GM18873 (cell line): Measurements from ENCODE around the gene KCNRG.
A peak's percentile ranks its signal among the peaks of the same experiment; 100 is the strongest.
"Not testable (repeated sequence)": the region's sequence is repeated elsewhere in the genome, so short reads cannot be mapped to it uniquely, and the experiment has no call there.

ENCODE experiments used
- ATAC-seq: cut with Tn5 transposase; IDR thresholded peaks from one replicate; pipeline ENCODE4 v1.9.1; 2021; ENCODE audit warnings: mild to moderate bottlenecking, moderate library complexity, moderate number of reproducible peaks; ENCODE audit not compliant: unreplicated experiment, low FRiP score

Gene KCNRG

GRCh38 chr13:50006426-50007135 is 8.7 kb upstream of the KCNRG start:
- ATAC-seq = no peak

- no peak for ATAC-seq
These were observed 3.8 kb upstream of the KCNRG start for GRCh38 chr13:50011461-50011860.

GRCh38 chr13:50012396-50013169 is 2.7 kb upstream of the KCNRG start:
- ATAC-seq = no peak

GRCh38 chr13:50014386-50014785 is 858 bp upstream of the KCNRG start:
- no peak for ATAC-seq

GRCh38 chr13:50015750-50016149 is 506 bp downstream of the KCNRG start:
- no peak for ATAC-seq

- ATAC-seq = no peak
These were observed 1.2 kb downstream of the KCNRG start for GRCh38 chr13:50016444-50016843.

GRCh38 chr13:50017819-50018218 is 2.6 kb downstream of the KCNRG start:
- no peak for ATAC-seq

GRCh38 chr13:50025436-50025835 is 10.2 kb downstream of the KCNRG start:
- ATAC-seq = no peak

GRCh38 chr13:50026788-50027473 is 11.7 kb downstream of the KCNRG start:
- peak; percentile 89 for ATAC-seq

- ATAC-seq = no peak
These were observed 15.1 kb downstream of the KCNRG start for GRCh38 chr13:50030315-50030714.

GRCh38 chr13:50033725-50034124 is 18.5 kb downstream of the KCNRG start:
- ATAC-seq = no peak

- no peak for ATAC-seq
These were observed 22.5 kb downstream of the KCNRG start for GRCh38 chr13:50037788-50038187.

GRCh38 chr13:50038266-50038665 is 23.0 kb downstream of the KCNRG start:
- no peak for ATAC-seq

GRCh38 chr13:50052478-50052877 is 37.2 kb downstream of the KCNRG start:
- no peak for ATAC-seq

GRCh38 chr13:50053844-50054243 is 38.6 kb downstream of the KCNRG start:
- ATAC-seq = no peak

GRCh38 chr13:50055454-50055853 is 40.2 kb downstream of the KCNRG start:
- no peak for ATAC-seq

GRCh38 chr13:50060718-50061117 is 45.5 kb downstream of the KCNRG start:
- no peak for ATAC-seq

- ATAC-seq = not testable (repeated sequence)
These were observed 47.1 kb downstream of the KCNRG start for GRCh38 chr13:50062336-50062735.

GRCh38 chr13:50065712-50066111 is 50.5 kb downstream of the KCNRG start:
- ATAC-seq = no peak

GRCh38 chr13:50068508-50068907 is 53.3 kb downstream of the KCNRG start:
- ATAC-seq = no peak

GRCh38 chr13:50069261-50069660 is 54.0 kb downstream of the KCNRG start:
- no peak for ATAC-seq
